ENCODE measurements around the gene GALNT9.

Gene GALNT9

DNA sequence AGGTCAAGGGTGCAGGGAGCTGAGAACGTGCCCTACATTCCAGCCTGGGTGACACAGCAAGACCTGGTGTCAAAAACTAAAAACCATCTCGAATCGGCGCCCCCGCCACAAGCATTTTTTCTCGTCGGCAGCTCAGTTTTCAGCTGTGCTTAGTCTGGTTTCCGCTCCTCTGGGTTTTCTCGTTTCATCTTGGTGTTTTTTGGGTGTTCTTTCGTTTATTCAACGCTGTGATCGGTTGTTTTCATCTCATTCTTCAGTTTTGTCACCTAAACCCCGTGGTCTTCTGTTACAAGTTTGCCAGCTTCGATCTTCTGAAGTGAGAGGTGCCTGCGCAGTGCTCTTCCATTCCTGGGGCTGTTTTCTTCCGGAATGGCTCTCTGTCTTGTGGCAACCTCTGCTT lies 143.7 kb downstream of the GALNT9 start:
- Mint-ChIP-seq H3K4me3 (no peak overlapping the region), H3K27ac (no peak overlapping the region), H3K27me3 (ENCODE audit: low read depth, poor library complexity) (peaks cover 80% of the 10 kb centered on the region), H3K4me1 (peaks cover 31% of the 10 kb centered on the region), H3K36me3 (ENCODE audit: low read depth) (no peaks in the 10 kb centered on the region), H3K9me3 (no peaks in the 10 kb centered on the region)
- TF ChIP-seq, protein P1, sequence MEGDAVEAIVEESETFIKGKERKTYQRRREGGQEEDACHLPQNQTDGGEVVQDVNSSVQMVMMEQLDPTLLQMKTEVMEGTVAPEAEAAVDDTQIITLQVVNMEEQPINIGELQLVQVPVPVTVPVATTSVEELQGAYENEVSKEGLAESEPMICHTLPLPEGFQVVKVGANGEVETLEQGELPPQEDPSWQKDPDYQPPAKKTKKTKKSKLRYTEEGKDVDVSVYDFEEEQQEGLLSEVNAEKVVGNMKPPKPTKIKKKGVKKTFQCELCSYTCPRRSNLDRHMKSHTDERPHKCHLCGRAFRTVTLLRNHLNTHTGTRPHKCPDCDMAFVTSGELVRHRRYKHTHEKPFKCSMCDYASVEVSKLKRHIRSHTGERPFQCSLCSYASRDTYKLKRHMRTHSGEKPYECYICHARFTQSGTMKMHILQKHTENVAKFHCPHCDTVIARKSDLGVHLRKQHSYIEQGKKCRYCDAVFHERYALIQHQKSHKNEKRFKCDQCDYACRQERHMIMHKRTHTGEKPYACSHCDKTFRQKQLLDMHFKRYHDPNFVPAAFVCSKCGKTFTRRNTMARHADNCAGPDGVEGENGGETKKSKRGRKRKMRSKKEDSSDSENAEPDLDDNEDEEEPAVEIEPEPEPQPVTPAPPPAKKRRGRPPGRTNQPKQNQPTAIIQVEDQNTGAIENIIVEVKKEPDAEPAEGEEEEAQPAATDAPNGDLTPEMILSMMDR (IDR thresholded peaks at IDR 0.05): no peak
- no peak for DNase-seq

DNA sequence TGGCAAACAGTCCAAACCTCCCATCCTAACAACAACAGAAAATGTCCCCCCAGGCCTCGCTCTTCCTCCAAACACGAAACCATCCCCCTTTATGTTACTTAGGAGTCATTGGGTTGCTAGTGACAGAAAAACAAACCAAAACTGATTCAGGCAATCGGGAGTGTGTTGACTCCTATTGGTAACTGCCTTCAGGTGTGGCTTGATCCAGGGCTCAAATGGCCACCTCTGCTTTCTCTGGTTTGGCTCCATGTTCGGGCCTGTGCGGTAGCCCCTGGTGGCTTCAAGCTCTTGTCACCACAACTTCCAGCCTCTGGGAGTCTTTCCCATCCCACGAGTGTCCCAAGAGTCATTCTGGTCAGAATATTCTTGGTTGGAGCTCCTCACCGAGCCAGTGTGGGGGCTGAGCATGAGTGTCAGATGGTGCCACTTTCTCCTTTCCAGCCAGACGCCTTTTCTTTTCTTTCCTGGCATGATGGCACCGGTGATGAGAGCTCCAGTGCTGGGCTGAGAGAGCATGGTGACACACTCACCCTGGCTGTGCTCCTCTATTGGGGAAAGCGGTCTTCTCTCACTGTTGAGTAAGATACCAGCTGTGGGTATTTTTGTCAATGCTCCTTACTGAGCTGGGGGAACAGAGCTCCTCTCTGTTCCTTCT lies 146.6 kb downstream of the GALNT9 start:
- no peak for DNase-seq
- no peak overlapping the region for H3K4me3 Mint-ChIP-seq
- H3K27ac Mint-ChIP-seq: no peak overlapping the region
- no peaks in the 10 kb centered on the region for H3K9me3 Mint-ChIP-seq
- peaks cover 37% of the 10 kb centered on the region for H3K4me1 Mint-ChIP-seq
- H3K27me3 Mint-ChIP-seq (ENCODE audit: low read depth, poor library complexity): peaks cover 68% of the 10 kb centered on the region
- H3K36me3 Mint-ChIP-seq (ENCODE audit: low read depth): no peaks in the 10 kb centered on the region
- TF ChIP-seq, protein P1 (IDR thresholded peaks at IDR 0.05): no peak

DNA sequence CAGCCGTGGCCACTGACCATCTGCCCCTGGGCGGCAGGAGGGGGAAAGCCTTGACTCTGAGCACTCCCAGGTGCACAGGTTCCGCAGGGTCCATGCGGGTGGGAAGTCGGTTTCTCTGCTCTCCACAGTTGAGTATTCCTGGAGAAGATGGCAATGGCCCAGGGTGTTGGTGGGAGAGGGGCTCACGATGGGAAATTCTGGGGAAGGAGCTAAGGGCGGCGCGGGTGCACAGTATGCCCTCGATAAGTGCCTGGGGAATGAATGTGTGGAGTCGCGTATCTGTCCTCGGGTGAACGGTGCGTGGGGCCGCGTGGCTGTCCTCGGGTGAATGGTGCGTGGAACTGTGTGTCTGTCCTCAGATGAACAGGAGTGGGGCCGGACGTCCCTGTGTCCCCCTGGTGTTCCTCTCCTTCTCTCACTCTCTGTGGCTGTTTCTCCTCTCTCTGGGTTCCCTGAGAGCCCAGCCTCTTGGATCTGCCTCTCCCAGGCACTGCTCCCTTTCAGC lies 147.1 kb downstream of the GALNT9 start:
- Mint-ChIP-seq H3K36me3 (ENCODE audit: low read depth) (no peaks in the 10 kb centered on the region), H3K9me3 (no peaks in the 10 kb centered on the region), H3K27me3 (ENCODE audit: low read depth, poor library complexity) (peaks cover 65% of the 10 kb centered on the region), H3K27ac (no peak overlapping the region), H3K4me1 (peaks cover 32% of the 10 kb centered on the region), H3K4me3 (no peak overlapping the region)
- DNase-seq: no peak
- TF ChIP-seq, protein P1 (IDR thresholded peaks at IDR 0.05): no peak

DNA sequence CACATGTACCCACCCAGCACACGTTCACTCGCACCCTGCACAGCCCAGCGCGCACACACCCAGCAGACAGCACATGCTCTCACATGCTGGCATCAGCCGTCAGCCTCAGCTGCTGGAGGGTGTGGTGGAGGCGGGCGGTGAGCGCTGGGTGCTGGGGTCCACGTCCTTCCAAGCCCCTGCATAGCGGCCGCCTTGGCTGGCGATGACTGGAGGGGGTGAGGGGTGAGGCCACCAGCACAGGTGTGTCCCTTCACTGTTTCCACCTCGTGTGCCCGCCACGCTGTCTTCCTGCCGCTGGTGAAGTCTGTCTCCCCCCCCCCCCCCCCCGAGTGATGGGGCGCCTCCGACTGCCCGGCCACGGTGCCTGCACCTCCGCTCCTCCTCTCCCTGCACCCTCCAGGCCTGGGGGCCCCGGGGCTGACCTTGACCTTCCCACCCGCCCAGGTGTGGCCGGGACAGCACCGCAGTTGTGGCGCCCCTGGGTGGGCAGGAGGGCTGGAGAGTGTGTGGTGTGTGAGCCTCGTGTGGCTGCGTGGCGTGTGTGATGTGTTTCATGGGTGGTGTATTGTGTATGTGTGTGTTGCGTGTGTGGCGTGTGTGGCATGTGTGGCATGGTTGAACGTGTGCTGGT lies 147.7 kb downstream of the GALNT9 start:
- Mint-ChIP-seq H3K4me1 (peaks cover 38% of the 10 kb centered on the region), H3K9me3 (no peaks in the 10 kb centered on the region), H3K4me3 (no peak overlapping the region), H3K27me3 (ENCODE audit: low read depth, poor library complexity) (peaks cover 60% of the 10 kb centered on the region), H3K27ac (no peak overlapping the region), H3K36me3 (ENCODE audit: low read depth) (no peaks in the 10 kb centered on the region)
- TF ChIP-seq, protein P1 (IDR thresholded peaks at IDR 0.05): no peak
- DNase-seq: no peak

DNA sequence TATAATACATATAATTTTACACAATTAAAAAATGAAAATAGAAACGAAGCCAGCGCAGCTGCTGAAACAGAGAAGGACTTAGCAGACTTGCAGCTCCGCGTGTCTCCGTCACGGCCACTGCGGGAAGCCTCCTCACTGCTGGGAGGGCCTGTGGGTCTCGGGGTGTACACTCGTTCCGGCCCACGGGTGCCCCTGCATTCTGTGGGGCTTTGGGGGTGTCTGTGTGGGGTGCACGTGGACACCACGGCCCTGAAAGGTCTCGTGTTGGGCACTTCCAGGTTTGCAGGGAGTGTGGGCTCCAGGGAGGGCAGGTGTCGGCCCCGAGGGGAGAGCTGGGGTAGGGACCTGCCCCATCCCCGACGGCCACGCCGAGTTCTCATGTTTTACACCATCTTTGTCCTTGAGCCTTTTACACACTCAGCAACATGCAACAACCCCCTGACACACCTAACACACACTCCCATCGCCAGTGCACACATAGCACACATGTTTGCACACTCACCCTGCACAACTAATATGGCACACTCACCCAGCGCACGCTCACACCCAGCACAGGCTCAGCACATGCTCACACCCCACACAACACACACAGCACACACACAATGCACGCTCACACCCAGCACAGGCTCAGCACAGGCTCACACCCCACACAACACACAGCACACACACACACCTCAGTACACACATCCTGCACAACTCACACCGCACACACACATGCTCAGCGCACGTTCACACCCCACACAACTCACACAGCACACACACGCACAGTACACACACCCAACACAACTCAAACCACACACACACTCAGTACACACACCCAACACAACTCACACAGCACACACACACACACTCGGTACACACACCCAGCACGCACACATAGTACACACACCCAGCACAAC lies 148.5 kb downstream of the GALNT9 start:
- TF ChIP-seq, protein P1 (IDR thresholded peaks at IDR 0.05): no peak
- Mint-ChIP-seq H3K4me3 (no peak overlapping the region), H3K4me1 (peaks cover 36% of the 10 kb centered on the region), H3K27me3 (ENCODE audit: low read depth, poor library complexity) (peaks cover 52% of the 10 kb centered on the region), H3K27ac (no peak overlapping the region), H3K36me3 (ENCODE audit: low read depth) (no peaks in the 10 kb centered on the region), H3K9me3 (no peaks in the 10 kb centered on the region)
- DNase-seq: no peak

Data from nephron progenitor cell (in vitro differentiated cells).